ENCODE data around the gene KIF5B.
"Not testable (repeated sequence)": the region's sequence is repeated elsewhere in the genome, so short reads cannot be mapped to it uniquely, and the experiment has no call there.

KIF5B gene

GRCh38 chr10:32084185-32084851 is 28.1 kb upstream of the KIF5B start:
- no peak overlapping the region for H3K4me3 ChIP-seq

GRCh38 chr10:32077896-32078485 is 21.8 kb upstream of the KIF5B start:
- no peak for TF ChIP-seq Cebpa-rat (IDR thresholded peaks at IDR 0.05)
- H3K9me3 ChIP-seq: no peaks in the 10 kb centered on the region

More at GRCh38 chr10:32084185-32084851, 28.1 kb upstream of the KIF5B start:
- Histone ChIP-seq H3K9me3 (no peaks in the 10 kb centered on the region), H4K20me1 (no peaks in the 10 kb centered on the region), H3K4me1 (no peaks in the 10 kb centered on the region), H3K36me3 (no peaks in the 10 kb centered on the region), H3K27ac (no peak overlapping the region), H3K27me3 (no peaks in the 10 kb centered on the region), H3K9ac (no peak overlapping the region), H3K4me2 (no peak overlapping the region)
- TF ChIP-seq Cebpa-rat (IDR thresholded peaks at IDR 0.05): no peak

GRCh38 chr10:32073659-32074058 is 17.4 kb upstream of the KIF5B start:
- Histone ChIP-seq H3K27me3 (no peaks in the 10 kb centered on the region), H3K36me3 (no peaks in the 10 kb centered on the region), H3K4me3 (no peak overlapping the region), H4K20me1 (no peaks in the 10 kb centered on the region), H3K9ac (no peak overlapping the region), H3K27ac (no peak overlapping the region), H3K4me1 (no peaks in the 10 kb centered on the region), H3K9me3 (no peaks in the 10 kb centered on the region), H3K4me2 (no peak overlapping the region)
- no peak for TF ChIP-seq Cebpa-rat (IDR thresholded peaks at IDR 0.05)

More at GRCh38 chr10:32077896-32078485, 21.8 kb upstream of the KIF5B start:
- H3K4me2 ChIP-seq: no peak overlapping the region
- H3K9ac ChIP-seq: no peak overlapping the region
- H3K36me3 ChIP-seq: no peaks in the 10 kb centered on the region
- H4K20me1 ChIP-seq: no peaks in the 10 kb centered on the region
- H3K4me1 ChIP-seq: no peaks in the 10 kb centered on the region
- H3K27ac ChIP-seq: no peak overlapping the region
- H3K4me3 ChIP-seq: no peak overlapping the region
- no peaks in the 10 kb centered on the region for H3K27me3 ChIP-seq

DNA sequence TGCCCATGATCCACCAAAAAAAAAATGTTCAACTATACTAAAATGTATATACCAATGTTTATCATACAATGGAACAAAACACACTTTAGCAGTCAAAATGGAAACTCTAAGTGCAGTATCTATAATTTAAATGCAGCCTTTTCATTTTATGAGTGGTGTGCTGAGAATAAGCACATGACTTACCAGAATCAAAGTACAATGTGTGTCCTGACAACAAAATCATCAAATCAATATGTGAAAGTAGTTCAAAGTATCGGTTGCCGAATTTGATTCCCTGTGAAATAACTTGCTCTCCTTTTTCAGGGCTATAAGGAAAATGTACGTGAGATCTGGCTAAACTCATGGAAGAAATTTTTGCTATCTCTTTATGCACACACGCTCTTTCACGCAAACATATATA is 16.9 kb upstream of the KIF5B start:
- no peaks in the 10 kb centered on the region for H3K4me1 ChIP-seq
- H4K20me1 ChIP-seq: no peaks in the 10 kb centered on the region
- H3K9ac ChIP-seq: no peak overlapping the region
- no peak for TF ChIP-seq Cebpa-rat (IDR thresholded peaks at IDR 0.05)
- no peaks in the 10 kb centered on the region for H3K27me3 ChIP-seq
- H3K4me3 ChIP-seq: no peak overlapping the region
- H3K36me3 ChIP-seq: no peaks in the 10 kb centered on the region
- H3K4me2 ChIP-seq: no peak overlapping the region
- H3K9me3 ChIP-seq: no peaks in the 10 kb centered on the region
- no peak overlapping the region for H3K27ac ChIP-seq

- no peak overlapping the region for H3K4me2 ChIP-seq
- H3K4me1 ChIP-seq: no peaks in the 10 kb centered on the region
- no peaks in the 10 kb centered on the region for H3K9me3 ChIP-seq
- no peak overlapping the region for H3K4me3 ChIP-seq
- no peak for TF ChIP-seq Cebpa-rat (IDR thresholded peaks at IDR 0.05)
- no peaks in the 10 kb centered on the region for H4K20me1 ChIP-seq
- no peak overlapping the region for H3K9ac ChIP-seq
- H3K27me3 ChIP-seq: no peaks in the 10 kb centered on the region
- H3K36me3 ChIP-seq: no peaks in the 10 kb centered on the region
- no peak overlapping the region for H3K27ac ChIP-seq
These were observed 16.0 kb upstream of the KIF5B start for GRCh38 chr10:32072025-32072800.

GRCh38 chr10:32070645-32071044 is 14.4 kb upstream of the KIF5B start:
- Histone ChIP-seq H3K4me3 (no peak overlapping the region), H3K27ac (no peak overlapping the region), H3K4me1 (no peaks in the 10 kb centered on the region), H3K36me3 (no peaks in the 10 kb centered on the region), H3K9ac (no peak overlapping the region), H3K27me3 (no peaks in the 10 kb centered on the region), H4K20me1 (no peaks in the 10 kb centered on the region), H3K4me2 (no peak overlapping the region), H3K9me3 (no peaks in the 10 kb centered on the region)
- no peak for TF ChIP-seq Cebpa-rat (IDR thresholded peaks at IDR 0.05)

- no peaks in the 10 kb centered on the region for H3K4me1 ChIP-seq
- H3K4me3 ChIP-seq: no peak overlapping the region
- no peak overlapping the region for H3K27ac ChIP-seq
- H3K9ac ChIP-seq: no peak overlapping the region
- no peak for TF ChIP-seq Cebpa-rat (IDR thresholded peaks at IDR 0.05)
- no peaks in the 10 kb centered on the region for H3K27me3 ChIP-seq
- H4K20me1 ChIP-seq: no peaks in the 10 kb centered on the region
- H3K9me3 ChIP-seq: no peaks in the 10 kb centered on the region
- no peak overlapping the region for H3K4me2 ChIP-seq
- H3K36me3 ChIP-seq: no peaks in the 10 kb centered on the region
These were observed 12.3 kb upstream of the KIF5B start for GRCh38 chr10:32068569-32068968.

- not testable (repeated sequence) for H3K9ac ChIP-seq, H4K20me1 ChIP-seq, H3K27me3 ChIP-seq, H3K9me3 ChIP-seq, H3K4me3 ChIP-seq, H3K27ac ChIP-seq, H3K4me2 ChIP-seq, H3K4me1 ChIP-seq, H3K36me3 ChIP-seq
These were observed 11.7 kb upstream of the KIF5B start for GRCh38 chr10:32067931-32068330.

GRCh38 chr10:32065856-32066255 is 9.6 kb upstream of the KIF5B start:
- Histone ChIP-seq H4K20me1 (no peaks in the 10 kb centered on the region), H3K27me3 (no peaks in the 10 kb centered on the region), H3K4me3 (no peak overlapping the region), H3K9ac (no peak overlapping the region), H3K4me1 (no peaks in the 10 kb centered on the region), H3K27ac (no peak overlapping the region), H3K4me2 (no peak overlapping the region), H3K36me3 (no peaks in the 10 kb centered on the region), H3K9me3 (no peaks in the 10 kb centered on the region)
- TF ChIP-seq Cebpa-rat (IDR thresholded peaks at IDR 0.05): peak; percentile 83

DNA sequence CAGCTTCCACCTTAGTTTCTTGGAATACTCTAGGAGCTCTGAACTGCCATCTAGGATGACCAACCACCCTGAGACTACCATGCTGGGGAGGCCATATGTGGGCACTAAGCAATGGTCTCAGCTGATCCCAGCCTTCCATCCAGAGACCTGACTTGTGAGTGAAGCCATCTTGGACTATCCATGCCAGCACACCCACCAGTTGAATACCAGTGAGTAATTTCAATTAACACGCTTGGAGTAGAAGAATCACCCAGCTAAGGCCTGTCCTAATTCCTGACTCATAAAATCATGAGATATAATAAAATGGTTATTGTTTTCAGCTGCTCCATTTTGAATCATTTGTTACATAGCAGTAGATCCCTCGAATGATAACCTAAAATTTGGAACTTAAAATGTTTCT is 5.2 kb upstream of the KIF5B start:
- H3K27ac ChIP-seq: no peak overlapping the region
- no peaks in the 10 kb centered on the region for H3K36me3 ChIP-seq
- H3K4me3 ChIP-seq: no peak overlapping the region
- no peak for TF ChIP-seq Cebpa-rat (IDR thresholded peaks at IDR 0.05)
- H3K9ac ChIP-seq: no peak overlapping the region
- H3K4me2 ChIP-seq: no peak overlapping the region
- H3K27me3 ChIP-seq: no peaks in the 10 kb centered on the region
- no peaks in the 10 kb centered on the region for H4K20me1 ChIP-seq
- H3K9me3 ChIP-seq: no peaks in the 10 kb centered on the region
- peaks cover 8% of the 10 kb centered on the region for H3K4me1 ChIP-seq

Measured in BLaER1 (cell line).